GM21825 (cell line): ENCODE results near the gene KRT222.

Experiments
- ATAC-seq: cut with Tn5 transposase; IDR thresholded peaks from one replicate; pipeline ENCODE4 v1.9.1; 2021; ENCODE audit warnings: mild to moderate bottlenecking, moderate library complexity; ENCODE audit not compliant: unreplicated experiment

The KRT222 gene

GRCh38 chr17:40664582-40665333 is at the start of gene KRT222:
Gene KRT222, minus strand, starts transcription at chr17:40665177. Its CDS starts 78 bp downstream, at chr17:40665099.
- ATAC-seq = no peak

GRCh38 chr17:40714473-40714872 is 49.5 kb upstream of the KRT222 start:
- no peak for ATAC-seq

- no peak for ATAC-seq
These were observed 42.8 kb upstream of the KRT222 start for GRCh38 chr17:40707745-40708144.

- no peak for ATAC-seq
These were observed 40.6 kb upstream of the KRT222 start for GRCh38 chr17:40705584-40705983.

- ATAC-seq = no peak
These were observed 38.7 kb upstream of the KRT222 start, which contains the start of gene KRT24 for GRCh38 chr17:40703652-40704051. Gene KRT24, minus strand, starts transcription at chr17:40703752. Its CDS starts 59 bp downstream, at chr17:40703693.

GRCh38 chr17:40702271-40702670 is 37.3 kb upstream of the KRT222 start:
- no peak for ATAC-seq

GRCh38 chr17:40699853-40700252 is 34.9 kb upstream of the KRT222 start:
- ATAC-seq = no peak

- ATAC-seq = no peak
These were observed 34.4 kb upstream of the KRT222 start for GRCh38 chr17:40699371-40699770.

GRCh38 chr17:40697297-40697696 is 32.3 kb upstream of the KRT222 start:
- ATAC-seq = no peak

- no peak for ATAC-seq
These were observed 31.7 kb upstream of the KRT222 start for GRCh38 chr17:40696651-40697072.

- no peak for ATAC-seq
These were observed 31.0 kb upstream of the KRT222 start for GRCh38 chr17:40695874-40696472.

GRCh38 chr17:40694584-40694983 is 29.6 kb upstream of the KRT222 start:
- no peak for ATAC-seq

- ATAC-seq = no peak
These were observed 22.1 kb upstream of the KRT222 start for GRCh38 chr17:40687106-40687505.

- no peak for ATAC-seq
These were observed 21.2 kb upstream of the KRT222 start for GRCh38 chr17:40686192-40686591.

GRCh38 chr17:40680998-40681397 is 16.0 kb upstream of the KRT222 start:
- no peak for ATAC-seq

GRCh38 chr17:40679523-40679907 is 14.5 kb upstream of the KRT222 start:
- no peak for ATAC-seq

- no peak for ATAC-seq
These were observed 14.0 kb upstream of the KRT222 start for GRCh38 chr17:40678902-40679522.

- no peak for ATAC-seq
These were observed 10.9 kb upstream of the KRT222 start for GRCh38 chr17:40675905-40676304.

GRCh38 chr17:40672654-40673053 is 7.7 kb upstream of the KRT222 start:
- no peak for ATAC-seq

GRCh38 chr17:40671282-40671681 is 6.3 kb upstream of the KRT222 start:
- no peak for ATAC-seq

- no peak for ATAC-seq
These were observed 1.4 kb upstream of the KRT222 start for GRCh38 chr17:40666331-40666730.

- no peak for ATAC-seq
These were observed 1.7 kb downstream of the KRT222 start for GRCh38 chr17:40663252-40663651.
